Endothelial cell of umbilical vein (primary cell): ENCODE data around the gene TENT4B.

Experiments used
- CTCF ChIP-seq, 2 donors: IDR thresholded peaks; 1 replicate in 1 of 2; 2 replicates in 1 of 2; pipeline ENCODE4 v1.5.1; 2011; ENCODE audit warnings: low read length in 2 of 2, mild to moderate bottlenecking in 2 of 2, moderate library complexity in 2 of 2, control low read depth in 1 of 2, inconsistent platforms in 1 of 2, low read depth in 1 of 2; ENCODE audit not compliant: insufficient read depth in 1 of 2; ENCODE audit errors: extremely low read depth in 1 of 2
- EZH2 ChIP-seq: IDR thresholded peaks from 2 replicates; pipeline ENCODE4 v1.6.1; 2012; ENCODE audit warnings: borderline replicate concordance, low read depth, mild to moderate bottlenecking, moderate library complexity, low read length, inconsistent platforms; ENCODE audit not compliant: severe bottlenecking
- GATA2 ChIP-seq: IDR thresholded peaks from 2 replicates; pipeline ENCODE4 v1.7.0; 2011; ENCODE audit warnings: low read depth, mild to moderate bottlenecking, moderate library complexity, mixed read lengths, low read length; ENCODE audit not compliant: insufficient read length, insufficient read depth
- MAX ChIP-seq: IDR thresholded peaks from 2 replicates; pipeline ENCODE4 v1.6.1; 2011; ENCODE audit not compliant: insufficient read depth, insufficient read length
- MYC ChIP-seq: IDR thresholded peaks from one replicate; pipeline ENCODE4 v1.6.1; 2011; ENCODE audit warnings: mild to moderate bottlenecking, low read depth, low read length
- POLR2A ChIP-seq: IDR thresholded peaks from 2 replicates; pipeline ENCODE4 v1.6.1; 2012; ENCODE audit warnings: low read depth, mild to moderate bottlenecking, control low read depth, low read length
- POLR2AphosphoS5 ChIP-seq: IDR thresholded peaks from 2 replicates; pipeline ENCODE4 v1.6.1; 2012; ENCODE audit warnings: low read depth, mild to moderate bottlenecking, control low read depth, low read length, moderate library complexity; ENCODE audit not compliant: insufficient read depth

GRCh38 chr16:50169555-50170096 is 16.5 kb downstream of the TENT4B start:
- TF ChIP-seq POLR2A (no peak), EZH2 (no peak), POLR2AphosphoS5 (no peak), CTCF (IDR thresholded peaks at IDR 0.05; ENCODE audit: extremely low read depth in 1 of 2, insufficient read depth in 1 of 2, low read depth in 1 of 2, low read length in 2 of 2) (no peak), GATA2 (no peak), MAX (no peak), MYC (no peak)
